ENCODE results near the gene PALLD.

DNA sequence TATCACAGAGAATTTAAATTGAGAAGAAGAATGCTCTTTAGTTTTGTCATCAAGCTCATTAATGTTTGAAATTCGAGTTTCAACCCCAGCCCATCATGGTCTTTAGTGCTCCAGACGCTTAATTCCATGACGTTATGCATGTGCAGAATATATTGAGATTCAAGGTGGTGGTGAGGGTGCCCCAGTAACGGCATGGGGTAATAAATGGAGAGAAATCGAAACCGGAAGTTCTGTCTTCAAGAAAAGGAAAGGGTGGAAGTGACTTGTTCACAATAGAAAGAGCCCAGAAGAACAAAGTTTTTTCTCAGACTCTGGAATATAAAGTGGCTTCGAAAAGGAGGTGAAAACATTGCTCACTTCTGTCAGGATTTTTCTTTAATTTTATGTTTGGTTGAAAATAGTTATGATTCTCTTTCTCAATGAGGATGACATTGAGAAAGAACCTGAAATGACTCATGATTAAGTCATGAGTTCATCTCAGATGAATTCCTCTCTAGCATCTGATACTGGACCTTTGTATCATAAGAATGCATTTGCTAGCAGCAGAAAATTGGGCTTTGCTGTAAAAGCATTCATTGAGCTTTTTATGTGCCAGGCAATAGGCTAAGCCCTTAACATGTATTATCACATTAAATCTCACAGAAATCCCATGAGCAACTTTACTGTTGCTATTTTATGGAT, 15.8 kb upstream of the PALLD start:
- TF ChIP-seq EZH2 (IDR thresholded peaks at IDR 0.05; ENCODE audit: insufficient read depth, poor library complexity, severe bottlenecking) (no peak), EZH2phosphoT487 (IDR thresholded peaks at IDR 0.05; ENCODE audit: insufficient read depth, low read depth) (no peak)

Data from GM23248 (cell line).